GM23338 (cell line): ENCODE results near the gene TFPI. TPM values are rescaled to one million over a fixed set of nuclear protein-coding genes. Genes with fewer than 3 reads are reported as not detected.

Experiments
- ATAC-seq: fragments of 200-7000 bp; cut with Tn5 transposase; 3 replicates; pipeline ENCODE4 v1.9.1; 2020
- DNase-seq: peaks from one replicate; pipeline ENCODE4 v3.0.0-alpha.2; 2015; ENCODE audit warnings: low spot score
- H2AFZ ChIP-seq: fragments of 200-600 bp; sonication (generic); 2 replicates; pipeline ENCODE4 v1.8.0; 2016; ENCODE audit warnings: antibody characterized with exemption, mild to moderate bottlenecking, moderate library complexity
- H3F3A ChIP-seq: fragments of 200-600 bp; sonication (generic); replicated peaks from 2 replicates; pipeline ENCODE4 v1.8.0; 2017; ENCODE audit warnings: antibody characterized with exemption, mixed run types, low read depth
- H3K27ac ChIP-seq: fragments of 200-600 bp; sonication (generic); 2 replicates; pipeline ENCODE4 v1.6.1; 2016; ENCODE audit warnings: low read depth
- H3K27me3 ChIP-seq: fragments of 200-600 bp; sonication (generic); 2 replicates; pipeline ENCODE4 v1.8.0; 2016; ENCODE audit warnings: mild to moderate bottlenecking, mixed run types, moderate library complexity; ENCODE audit not compliant: insufficient read depth
- H3K36me3 ChIP-seq: fragments of 200-600 bp; sonication (generic); 2 replicates; pipeline ENCODE4 v1.8.0; 2016; ENCODE audit warnings: mild to moderate bottlenecking; ENCODE audit not compliant: insufficient read depth
- H3K4me1 ChIP-seq: fragments of 200-600 bp; sonication (generic); 2 replicates; pipeline ENCODE4 v1.8.0; 2016; ENCODE audit warnings: mild to moderate bottlenecking, moderate library complexity; ENCODE audit not compliant: insufficient read depth
- H3K4me2 ChIP-seq: fragments of 200-600 bp; sonication (generic); 2 replicates; pipeline ENCODE4 v1.7.1; 2017; ENCODE audit warnings: mixed run types
- H3K4me3 ChIP-seq: fragments of 200-600 bp; sonication (generic); 2 replicates; pipeline ENCODE4 v1.6.1; 2016; ENCODE audit warnings: mixed run types
- H3K79me2 ChIP-seq: fragments of 200-600 bp; sonication (generic); replicated peaks from 2 replicates; pipeline ENCODE4 v1.8.0; 2017; ENCODE audit warnings: mild to moderate bottlenecking; ENCODE audit not compliant: insufficient read depth
- H3K9me2 ChIP-seq: fragments of 200-600 bp; sonication (generic); 2 replicates; pipeline ENCODE4 v1.8.0; 2017; ENCODE audit not compliant: insufficient read depth
- H4K20me1 ChIP-seq: fragments of 200-600 bp; sonication (generic); replicated peaks from 2 replicates; pipeline ENCODE4 v1.8.0; 2017; ENCODE audit warnings: mild to moderate bottlenecking; ENCODE audit not compliant: insufficient read depth
- H3K27ac Mint-ChIP-seq: 2 replicates; pipeline ENCODE4 v1.8.0; 2020; ENCODE audit warnings: inconsistent platforms, mild to moderate bottlenecking, moderate library complexity, mixed read lengths
- H3K27me3 Mint-ChIP-seq: 3 replicates; pipeline ENCODE4 v1.8.0; 2022; ENCODE audit warnings: low read depth, mild to moderate bottlenecking, moderate library complexity, mixed read lengths, inconsistent platforms; ENCODE audit not compliant: insufficient read depth, poor library complexity
- H3K36me3 Mint-ChIP-seq: 3 replicates; pipeline ENCODE4 v1.8.0; 2021; ENCODE audit warnings: low read depth, mild to moderate bottlenecking, inconsistent platforms, moderate library complexity, mixed read lengths
- H3K4me1 Mint-ChIP-seq: 3 replicates; pipeline ENCODE4 v1.8.0; 2020; ENCODE audit warnings: mild to moderate bottlenecking, inconsistent platforms, mixed read lengths
- H3K4me3 Mint-ChIP-seq: 3 replicates; pipeline ENCODE4 v1.8.0; 2021; ENCODE audit warnings: moderate library complexity, mild to moderate bottlenecking, inconsistent platforms, mixed read lengths
- H3K9me3 Mint-ChIP-seq: 3 replicates; pipeline ENCODE4 v1.8.0; 2020; ENCODE audit warnings: moderate library complexity, mild to moderate bottlenecking, inconsistent platforms, mixed read lengths
- CREB1 ChIP-seq: fragments of 250-450 bp; sonication (Bioruptor Pico); IDR thresholded peaks from 2 replicates; pipeline ENCODE4 v1.5.0; 2020; ENCODE audit warnings: low read depth, mild to moderate bottlenecking, moderate library complexity
- JUNB ChIP-seq: IDR thresholded peaks from one replicate; pipeline ENCODE4 v1.6.1; 2016; ENCODE audit warnings: antibody characterized with exemption; ENCODE audit not compliant: unreplicated experiment
- NANOG ChIP-seq: IDR thresholded peaks from 2 replicates; pipeline ENCODE4 v1.6.1; 2016; ENCODE audit warnings: antibody characterized with exemption, borderline replicate concordance
- POLR2AphosphoS5 ChIP-seq: IDR thresholded peaks from 2 replicates; pipeline ENCODE4 v1.6.1; 2016; ENCODE audit warnings: antibody characterized with exemption, low read depth
- STAT1 ChIP-seq: IDR thresholded peaks from one replicate; pipeline ENCODE4 v1.6.1; 2016; ENCODE audit warnings: antibody characterized with exemption; ENCODE audit not compliant: unreplicated experiment
- ZNF114 ChIP-seq: fragments of 250-450 bp; sonication (Bioruptor Pico); IDR thresholded peaks from 2 replicates; pipeline ENCODE4 v1.5.0; 2020; ENCODE audit warnings: mild to moderate bottlenecking, moderate library complexity
- ZNF331 ChIP-seq: fragments of 250-450 bp; sonication (Bioruptor Pico); IDR thresholded peaks from 2 replicates; pipeline ENCODE4 v1.5.0; 2020; ENCODE audit warnings: low read depth, mild to moderate bottlenecking, moderate library complexity
- polyA plus RNA-seq: library from polyadenylated mRNA; unstranded; fragments of >200 nt; fragmentation: Nextera tagmentation; extraction: Ambion mirVana; gene quantifications from 2 replicates; pipeline ENCODE4 v1.2.1, GENCODE V29; 2016
- total RNA-seq: library from RNA; depleted of rRNA; stranded (reverse); fragments of >200 nt; shearing (Covaris generic); gene quantifications from 2 replicates; pipeline ENCODE4 v1.2.3, GENCODE V29; 2014
- TF ChIP-seq, protein P1 (sequence below): fragments of 250-450 bp; sonication (Bioruptor Pico); IDR thresholded peaks from 2 replicates; pipeline ENCODE4 v1.5.0; 2020; ENCODE audit warnings: mild to moderate bottlenecking, moderate library complexity
- TF ChIP-seq, protein P2 (sequence below): IDR thresholded peaks from one replicate; pipeline ENCODE4 v1.6.1; 2018; ENCODE audit warnings: antibody characterized with exemption; ENCODE audit not compliant: unreplicated experiment
- TF ChIP-seq, protein P3 (sequence below): IDR thresholded peaks from 2 replicates; pipeline ENCODE4 v1.6.1; 2016; ENCODE audit warnings: antibody characterized with exemption

The TFPI gene
- total and polyA plus RNA-seq, 2 experiments from 2014 or later: 1.8 to 1.9 TPM

DNA sequence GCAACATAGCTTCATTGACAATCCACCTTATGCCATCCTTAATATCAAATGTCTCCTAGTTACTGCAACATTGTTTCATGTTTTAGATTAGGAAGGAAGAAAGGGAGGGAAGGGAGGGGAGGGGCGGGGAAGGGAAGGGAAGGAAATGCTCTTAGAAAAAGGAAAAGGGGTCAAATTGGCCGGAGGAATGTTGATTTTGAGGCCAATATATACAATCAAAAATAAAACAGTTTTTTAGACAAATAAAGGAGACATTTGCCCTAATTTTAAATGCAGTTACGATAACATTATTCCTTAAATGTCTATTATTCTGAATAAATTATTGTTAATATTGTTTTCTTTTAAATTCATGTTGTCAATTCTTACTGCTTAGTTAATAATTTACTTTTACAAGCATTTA, 72.7 kb downstream of the TFPI start (continued):
- TF ChIP-seq, protein P1, sequence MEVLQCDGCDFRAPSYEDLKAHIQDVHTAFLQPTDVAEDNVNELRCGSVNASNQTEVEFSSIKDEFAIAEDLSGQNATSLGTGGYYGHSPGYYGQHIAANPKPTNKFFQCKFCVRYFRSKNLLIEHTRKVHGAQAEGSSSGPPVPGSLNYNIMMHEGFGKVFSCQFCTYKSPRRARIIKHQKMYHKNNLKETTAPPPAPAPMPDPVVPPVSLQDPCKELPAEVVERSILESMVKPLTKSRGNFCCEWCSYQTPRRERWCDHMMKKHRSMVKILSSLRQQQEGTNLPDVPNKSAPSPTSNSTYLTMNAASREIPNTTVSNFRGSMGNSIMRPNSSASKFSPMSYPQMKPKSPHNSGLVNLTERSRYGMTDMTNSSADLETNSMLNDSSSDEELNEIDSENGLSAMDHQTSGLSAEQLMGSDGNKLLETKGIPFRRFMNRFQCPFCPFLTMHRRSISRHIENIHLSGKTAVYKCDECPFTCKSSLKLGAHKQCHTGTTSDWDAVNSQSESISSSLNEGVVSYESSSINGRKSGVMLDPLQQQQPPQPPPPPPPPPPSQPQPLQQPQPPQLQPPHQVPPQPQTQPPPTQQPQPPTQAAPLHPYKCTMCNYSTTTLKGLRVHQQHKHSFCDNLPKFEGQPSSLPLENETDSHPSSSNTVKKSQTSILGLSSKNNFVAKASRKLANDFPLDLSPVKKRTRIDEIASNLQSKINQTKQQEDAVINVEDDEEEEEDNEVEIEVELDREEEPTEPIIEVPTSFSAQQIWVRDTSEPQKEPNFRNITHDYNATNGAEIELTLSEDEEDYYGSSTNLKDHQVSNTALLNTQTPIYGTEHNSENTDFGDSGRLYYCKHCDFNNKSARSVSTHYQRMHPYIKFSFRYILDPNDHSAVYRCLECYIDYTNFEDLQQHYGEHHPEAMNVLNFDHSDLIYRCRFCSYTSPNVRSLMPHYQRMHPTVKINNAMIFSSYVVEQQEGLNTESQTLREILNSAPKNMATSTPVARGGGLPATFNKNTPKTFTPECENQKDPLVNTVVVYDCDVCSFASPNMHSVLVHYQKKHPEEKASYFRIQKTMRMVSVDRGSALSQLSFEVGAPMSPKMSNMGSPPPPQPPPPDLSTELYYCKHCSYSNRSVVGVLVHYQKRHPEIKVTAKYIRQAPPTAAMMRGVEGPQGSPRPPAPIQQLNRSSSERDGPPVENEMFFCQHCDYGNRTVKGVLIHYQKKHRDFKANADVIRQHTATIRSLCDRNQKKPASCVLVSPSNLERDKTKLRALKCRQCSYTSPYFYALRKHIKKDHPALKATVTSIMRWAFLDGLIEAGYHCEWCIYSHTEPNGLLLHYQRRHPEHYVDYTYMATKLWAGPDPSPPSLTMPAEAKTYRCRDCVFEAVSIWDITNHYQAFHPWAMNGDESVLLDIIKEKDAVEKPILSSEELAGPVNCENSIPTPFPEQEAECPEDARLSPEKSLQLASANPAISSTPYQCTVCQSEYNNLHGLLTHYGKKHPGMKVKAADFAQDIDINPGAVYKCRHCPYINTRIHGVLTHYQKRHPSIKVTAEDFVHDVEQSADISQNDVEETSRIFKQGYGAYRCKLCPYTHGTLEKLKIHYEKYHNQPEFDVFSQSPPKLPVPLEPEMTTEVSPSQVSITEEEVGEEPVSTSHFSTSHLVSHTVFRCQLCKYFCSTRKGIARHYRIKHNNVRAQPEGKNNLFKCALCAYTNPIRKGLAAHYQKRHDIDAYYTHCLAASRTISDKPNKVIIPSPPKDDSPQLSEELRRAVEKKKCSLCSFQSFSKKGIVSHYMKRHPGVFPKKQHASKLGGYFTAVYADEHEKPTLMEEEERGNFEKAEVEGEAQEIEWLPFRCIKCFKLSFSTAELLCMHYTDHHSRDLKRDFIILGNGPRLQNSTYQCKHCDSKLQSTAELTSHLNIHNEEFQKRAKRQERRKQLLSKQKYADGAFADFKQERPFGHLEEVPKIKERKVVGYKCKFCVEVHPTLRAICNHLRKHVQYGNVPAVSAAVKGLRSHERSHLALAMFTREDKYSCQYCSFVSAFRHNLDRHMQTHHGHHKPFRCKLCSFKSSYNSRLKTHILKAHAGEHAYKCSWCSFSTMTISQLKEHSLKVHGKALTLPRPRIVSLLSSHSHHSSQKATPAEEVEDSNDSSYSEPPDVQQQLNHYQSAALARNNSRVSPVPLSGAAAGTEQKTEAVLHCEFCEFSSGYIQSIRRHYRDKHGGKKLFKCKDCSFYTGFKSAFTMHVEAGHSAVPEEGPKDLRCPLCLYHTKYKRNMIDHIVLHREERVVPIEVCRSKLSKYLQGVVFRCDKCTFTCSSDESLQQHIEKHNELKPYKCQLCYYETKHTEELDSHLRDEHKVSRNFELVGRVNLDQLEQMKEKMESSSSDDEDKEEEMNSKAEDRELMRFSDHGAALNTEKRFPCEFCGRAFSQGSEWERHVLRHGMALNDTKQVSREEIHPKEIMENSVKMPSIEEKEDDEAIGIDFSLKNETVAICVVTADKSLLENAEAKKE: no peak
- TF ChIP-seq POLR2AphosphoS5 (no peak), STAT1 (no peak)

DNA sequence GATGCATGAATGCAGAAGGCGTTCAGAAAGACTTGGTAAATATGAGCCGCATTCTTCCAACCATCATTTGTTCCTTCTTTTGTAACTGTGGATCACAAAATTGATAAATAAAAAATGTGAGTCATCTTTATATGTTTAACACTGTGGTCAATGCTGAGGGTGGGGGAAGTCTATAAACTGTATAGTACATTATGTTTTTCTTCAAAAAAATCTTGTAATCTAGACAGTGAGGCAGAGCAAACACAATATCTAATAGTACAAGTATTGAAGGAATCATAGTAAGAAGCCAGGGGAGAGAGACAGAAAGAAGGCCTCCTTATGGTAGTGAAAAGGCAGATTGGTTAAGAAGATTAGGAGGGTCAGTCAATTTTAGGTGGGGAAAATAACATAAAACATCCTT, 75.5 kb downstream of the TFPI start:
- ATAC-seq (no peak), DNase-seq (no peak)
- Mint-ChIP-seq H3K27ac (no peak overlapping the region), H3K27me3 (no peaks in the 10 kb centered on the region), H3K4me3 (no peak overlapping the region), H3K36me3 (no peaks in the 10 kb centered on the region), H3K4me1 (no peaks in the 10 kb centered on the region), H3K9me3 (no peaks in the 10 kb centered on the region)
- TF ChIP-seq NANOG (no peak), ZNF114 (CRISPR knock-in tag) (no peak)
- no peaks in the 10 kb centered on the region for H3K27me3 ChIP-seq
- no peaks in the 10 kb centered on the region for H4K20me1 ChIP-seq
- no peaks in the 10 kb centered on the region for H3K79me2 ChIP-seq
- no peak overlapping the region for H3K4me3 ChIP-seq
- no peaks in the 10 kb centered on the region for H3K4me1 ChIP-seq
- no peaks in the 10 kb centered on the region for H3K36me3 ChIP-seq
- H3F3A ChIP-seq: no peaks in the 10 kb centered on the region
- H3K27ac ChIP-seq: no peak overlapping the region
- no peak overlapping the region for H3K4me2 ChIP-seq
- no peaks in the 10 kb centered on the region for H3K9me2 ChIP-seq
- no peak overlapping the region for H2AFZ ChIP-seq

DNA sequence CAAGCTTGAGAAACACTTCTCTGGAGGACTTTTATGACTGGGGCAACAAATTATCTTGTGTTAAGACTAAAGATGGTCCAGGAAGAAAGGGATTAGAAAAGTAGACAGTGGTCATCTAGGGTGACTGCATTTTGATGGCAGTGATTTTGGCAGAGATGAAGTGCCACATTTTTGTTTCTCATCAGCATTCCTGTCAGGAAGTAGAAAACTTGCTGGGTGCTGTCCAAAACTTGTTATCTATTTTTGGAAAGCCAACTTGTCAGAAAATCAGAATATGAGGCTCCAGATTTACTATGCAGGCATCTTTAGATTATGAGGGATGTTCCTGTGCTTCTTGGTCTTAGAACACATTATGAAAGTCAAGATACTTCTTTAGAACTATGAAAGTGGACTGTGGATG, 77.2 kb downstream of the TFPI start:
- Histone ChIP-seq H2AFZ (no peak overlapping the region), H3K4me1 (no peaks in the 10 kb centered on the region), H3K36me3 (no peaks in the 10 kb centered on the region), H3F3A (no peaks in the 10 kb centered on the region), H3K27ac (no peak overlapping the region), H3K9me2 (no peaks in the 10 kb centered on the region), H3K79me2 (no peaks in the 10 kb centered on the region), H3K4me2 (no peak overlapping the region), H3K27me3 (no peaks in the 10 kb centered on the region), H3K4me3 (no peak overlapping the region), H4K20me1 (no peaks in the 10 kb centered on the region)
- Mint-ChIP-seq H3K27me3 (no peaks in the 10 kb centered on the region), H3K4me1 (no peaks in the 10 kb centered on the region), H3K9me3 (no peaks in the 10 kb centered on the region), H3K4me3 (no peak overlapping the region), H3K36me3 (no peaks in the 10 kb centered on the region), H3K27ac (no peak overlapping the region)
- no peak for ATAC-seq
- DNase-seq: no peak
- TF ChIP-seq, protein P2, sequence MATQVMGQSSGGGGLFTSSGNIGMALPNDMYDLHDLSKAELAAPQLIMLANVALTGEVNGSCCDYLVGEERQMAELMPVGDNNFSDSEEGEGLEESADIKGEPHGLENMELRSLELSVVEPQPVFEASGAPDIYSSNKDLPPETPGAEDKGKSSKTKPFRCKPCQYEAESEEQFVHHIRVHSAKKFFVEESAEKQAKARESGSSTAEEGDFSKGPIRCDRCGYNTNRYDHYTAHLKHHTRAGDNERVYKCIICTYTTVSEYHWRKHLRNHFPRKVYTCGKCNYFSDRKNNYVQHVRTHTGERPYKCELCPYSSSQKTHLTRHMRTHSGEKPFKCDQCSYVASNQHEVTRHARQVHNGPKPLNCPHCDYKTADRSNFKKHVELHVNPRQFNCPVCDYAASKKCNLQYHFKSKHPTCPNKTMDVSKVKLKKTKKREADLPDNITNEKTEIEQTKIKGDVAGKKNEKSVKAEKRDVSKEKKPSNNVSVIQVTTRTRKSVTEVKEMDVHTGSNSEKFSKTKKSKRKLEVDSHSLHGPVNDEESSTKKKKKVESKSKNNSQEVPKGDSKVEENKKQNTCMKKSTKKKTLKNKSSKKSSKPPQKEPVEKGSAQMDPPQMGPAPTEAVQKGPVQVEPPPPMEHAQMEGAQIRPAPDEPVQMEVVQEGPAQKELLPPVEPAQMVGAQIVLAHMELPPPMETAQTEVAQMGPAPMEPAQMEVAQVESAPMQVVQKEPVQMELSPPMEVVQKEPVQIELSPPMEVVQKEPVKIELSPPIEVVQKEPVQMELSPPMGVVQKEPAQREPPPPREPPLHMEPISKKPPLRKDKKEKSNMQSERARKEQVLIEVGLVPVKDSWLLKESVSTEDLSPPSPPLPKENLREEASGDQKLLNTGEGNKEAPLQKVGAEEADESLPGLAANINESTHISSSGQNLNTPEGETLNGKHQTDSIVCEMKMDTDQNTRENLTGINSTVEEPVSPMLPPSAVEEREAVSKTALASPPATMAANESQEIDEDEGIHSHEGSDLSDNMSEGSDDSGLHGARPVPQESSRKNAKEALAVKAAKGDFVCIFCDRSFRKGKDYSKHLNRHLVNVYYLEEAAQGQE: no peak
- TF ChIP-seq, protein P3, sequence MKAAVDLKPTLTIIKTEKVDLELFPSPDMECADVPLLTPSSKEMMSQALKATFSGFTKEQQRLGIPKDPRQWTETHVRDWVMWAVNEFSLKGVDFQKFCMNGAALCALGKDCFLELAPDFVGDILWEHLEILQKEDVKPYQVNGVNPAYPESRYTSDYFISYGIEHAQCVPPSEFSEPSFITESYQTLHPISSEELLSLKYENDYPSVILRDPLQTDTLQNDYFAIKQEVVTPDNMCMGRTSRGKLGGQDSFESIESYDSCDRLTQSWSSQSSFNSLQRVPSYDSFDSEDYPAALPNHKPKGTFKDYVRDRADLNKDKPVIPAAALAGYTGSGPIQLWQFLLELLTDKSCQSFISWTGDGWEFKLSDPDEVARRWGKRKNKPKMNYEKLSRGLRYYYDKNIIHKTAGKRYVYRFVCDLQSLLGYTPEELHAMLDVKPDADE: no peak
- TF ChIP-seq CREB1 (CRISPR knock-in tag): no peak
- TF ChIP-seq ZNF114 (CRISPR knock-in tag): no peak
- TF ChIP-seq STAT1: no peak
- TF ChIP-seq POLR2AphosphoS5: no peak
- TF ChIP-seq JUNB: no peak
- TF ChIP-seq ZNF331 (CRISPR knock-in tag): no peak
